ENCODE measurements around the gene ZNF521. TPM values are rescaled to one million over a fixed set of nuclear protein-coding genes. Genes with fewer than 3 reads are reported as not detected.

Gene ZNF521
- total RNA-seq, 1 experiment from 2014 or later, result not detected

DNA sequence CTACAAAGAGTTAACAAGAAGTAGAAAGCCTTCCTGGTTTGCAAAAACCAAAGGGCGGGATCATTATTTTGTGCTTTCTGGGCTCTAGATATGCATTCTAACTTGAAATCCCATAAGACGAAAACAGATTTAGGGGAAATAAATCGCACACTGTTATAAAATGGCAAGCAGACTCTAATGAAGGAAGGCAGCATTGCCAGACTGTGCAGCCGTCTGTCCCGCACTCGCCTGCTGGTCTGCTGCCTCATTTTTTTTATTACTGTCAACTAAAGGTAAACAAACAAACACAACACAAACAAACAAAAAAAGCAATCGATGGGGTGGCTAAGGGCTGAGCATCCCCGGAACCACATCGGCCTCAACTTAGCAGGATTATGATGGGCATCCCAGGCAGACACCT lies 24.4 kb downstream of the ZNF521 start:
- H3K36me3 Mint-ChIP-seq (ENCODE audit: insufficient read depth, unreplicated experiment), result no peaks in the 10 kb centered on the region
- H3K27me3 Mint-ChIP-seq (ENCODE audit: insufficient read depth, unreplicated experiment), result no peaks in the 10 kb centered on the region
- no TSS peak for BruUV-seq (replicated peaks)
- POLR2A ChIA-PET, result no interaction called here
- no peak overlapping the region for H3K4me3 Mint-ChIP-seq (ENCODE audit: unreplicated experiment)
- H3K27ac Mint-ChIP-seq (ENCODE audit: low read depth, unreplicated experiment), result no peak overlapping the region
- H3K9me3 Mint-ChIP-seq (ENCODE audit: unreplicated experiment), result peaks cover 5% of the 10 kb centered on the region
- CTCF ChIA-PET, result no interaction called here
- TF ChIP-seq, protein P1, sequence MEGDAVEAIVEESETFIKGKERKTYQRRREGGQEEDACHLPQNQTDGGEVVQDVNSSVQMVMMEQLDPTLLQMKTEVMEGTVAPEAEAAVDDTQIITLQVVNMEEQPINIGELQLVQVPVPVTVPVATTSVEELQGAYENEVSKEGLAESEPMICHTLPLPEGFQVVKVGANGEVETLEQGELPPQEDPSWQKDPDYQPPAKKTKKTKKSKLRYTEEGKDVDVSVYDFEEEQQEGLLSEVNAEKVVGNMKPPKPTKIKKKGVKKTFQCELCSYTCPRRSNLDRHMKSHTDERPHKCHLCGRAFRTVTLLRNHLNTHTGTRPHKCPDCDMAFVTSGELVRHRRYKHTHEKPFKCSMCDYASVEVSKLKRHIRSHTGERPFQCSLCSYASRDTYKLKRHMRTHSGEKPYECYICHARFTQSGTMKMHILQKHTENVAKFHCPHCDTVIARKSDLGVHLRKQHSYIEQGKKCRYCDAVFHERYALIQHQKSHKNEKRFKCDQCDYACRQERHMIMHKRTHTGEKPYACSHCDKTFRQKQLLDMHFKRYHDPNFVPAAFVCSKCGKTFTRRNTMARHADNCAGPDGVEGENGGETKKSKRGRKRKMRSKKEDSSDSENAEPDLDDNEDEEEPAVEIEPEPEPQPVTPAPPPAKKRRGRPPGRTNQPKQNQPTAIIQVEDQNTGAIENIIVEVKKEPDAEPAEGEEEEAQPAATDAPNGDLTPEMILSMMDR (IDR thresholded peaks at IDR 0.05; ENCODE audit: unreplicated experiment), result no peak
- intact Hi-C loops (cut with micrococcal nuclease), result no loop called here
- no peak for DNase-seq (ENCODE audit: unreplicated experiment)
- no peaks in the 10 kb centered on the region for H3K4me1 Mint-ChIP-seq (ENCODE audit: insufficient read depth, unreplicated experiment)

DNA sequence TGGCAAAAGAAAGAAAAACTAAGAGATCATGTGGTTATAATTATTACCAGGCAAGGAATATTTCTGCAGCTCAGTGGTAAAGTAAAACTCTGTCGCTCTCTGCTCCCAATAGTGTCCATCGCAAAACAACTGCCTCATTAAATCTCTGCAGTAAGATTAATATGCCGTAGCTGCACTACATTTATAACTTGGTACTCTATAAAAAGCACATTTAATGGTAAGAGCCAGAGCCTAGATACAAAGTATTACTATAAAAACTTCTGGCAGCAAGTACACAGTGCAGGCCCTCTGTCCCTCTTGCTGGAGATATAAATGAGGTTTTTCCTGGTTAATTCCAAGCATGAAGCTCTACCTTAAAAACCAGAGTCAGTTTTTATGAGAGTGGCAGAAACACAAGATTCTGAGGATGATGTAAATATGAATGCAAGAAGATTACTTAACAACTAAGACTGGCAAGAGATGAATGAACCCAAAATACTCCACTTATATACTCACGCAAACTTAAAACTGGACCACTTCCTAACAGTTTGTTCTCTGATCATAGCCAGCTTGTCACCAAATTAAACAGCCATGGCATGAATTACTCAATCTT lies 25.5 kb downstream of the ZNF521 start:
- Mint-ChIP-seq H3K36me3 (ENCODE audit: insufficient read depth, unreplicated experiment) (no peaks in the 10 kb centered on the region), H3K27ac (ENCODE audit: low read depth, unreplicated experiment) (no peak overlapping the region), H3K9me3 (ENCODE audit: unreplicated experiment) (peaks cover 15% of the 10 kb centered on the region), H3K27me3 (ENCODE audit: insufficient read depth, unreplicated experiment) (no peaks in the 10 kb centered on the region), H3K4me1 (ENCODE audit: insufficient read depth, unreplicated experiment) (no peaks in the 10 kb centered on the region), H3K4me3 (ENCODE audit: unreplicated experiment) (no peak overlapping the region)
- no TSS peak for BruUV-seq (replicated peaks)
- POLR2A ChIA-PET, result no interaction called here
- CTCF ChIA-PET, result no interaction called here
- no peak for DNase-seq (ENCODE audit: unreplicated experiment)
- TF ChIP-seq, protein P1 (IDR thresholded peaks at IDR 0.05; ENCODE audit: unreplicated experiment), result no peak
- intact Hi-C loops (cut with micrococcal nuclease), result no loop called here

DNA sequence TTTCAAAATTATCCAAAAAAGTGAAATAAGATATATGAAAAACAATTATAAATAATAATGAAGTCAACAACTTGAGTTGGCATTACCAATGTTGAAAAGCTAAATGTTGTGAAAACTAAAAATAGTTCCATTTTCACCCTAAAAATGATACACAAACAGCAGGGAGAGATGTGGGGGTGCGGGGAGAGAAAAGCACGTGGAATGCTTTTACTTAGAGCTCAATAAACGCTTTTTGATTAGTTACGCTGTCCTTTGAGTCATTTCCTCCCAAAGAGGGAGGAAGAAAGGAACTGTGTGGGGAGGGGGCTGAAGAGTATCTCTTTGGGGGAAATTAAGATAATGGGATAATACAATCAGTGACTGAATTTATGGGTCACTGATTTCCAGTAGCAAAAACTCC lies 29.2 kb downstream of the ZNF521 start:
- ChIA-PET CTCF (interaction anchor here (0.6 kb wide), 1 partner anchor 260 kb away, joined by 5 read pairs; no protein-coding TSS in a partner anchor), POLR2A (no interaction called here)
- H3K4me1 Mint-ChIP-seq (ENCODE audit: insufficient read depth, unreplicated experiment), result no peaks in the 10 kb centered on the region
- no TSS peak for BruUV-seq (replicated peaks)
- H3K9me3 Mint-ChIP-seq (ENCODE audit: unreplicated experiment), result peaks cover 19% of the 10 kb centered on the region
- no peaks in the 10 kb centered on the region for H3K27me3 Mint-ChIP-seq (ENCODE audit: insufficient read depth, unreplicated experiment)
- no peak for DNase-seq (ENCODE audit: unreplicated experiment)
- intact Hi-C loops (cut with micrococcal nuclease), result no loop called here
- H3K27ac Mint-ChIP-seq (ENCODE audit: low read depth, unreplicated experiment), result no peak overlapping the region
- H3K36me3 Mint-ChIP-seq (ENCODE audit: insufficient read depth, unreplicated experiment), result no peaks in the 10 kb centered on the region
- TF ChIP-seq, protein P1 (IDR thresholded peaks at IDR 0.05; ENCODE audit: unreplicated experiment), result no peak
- no peak overlapping the region for H3K4me3 Mint-ChIP-seq (ENCODE audit: unreplicated experiment)

DNA sequence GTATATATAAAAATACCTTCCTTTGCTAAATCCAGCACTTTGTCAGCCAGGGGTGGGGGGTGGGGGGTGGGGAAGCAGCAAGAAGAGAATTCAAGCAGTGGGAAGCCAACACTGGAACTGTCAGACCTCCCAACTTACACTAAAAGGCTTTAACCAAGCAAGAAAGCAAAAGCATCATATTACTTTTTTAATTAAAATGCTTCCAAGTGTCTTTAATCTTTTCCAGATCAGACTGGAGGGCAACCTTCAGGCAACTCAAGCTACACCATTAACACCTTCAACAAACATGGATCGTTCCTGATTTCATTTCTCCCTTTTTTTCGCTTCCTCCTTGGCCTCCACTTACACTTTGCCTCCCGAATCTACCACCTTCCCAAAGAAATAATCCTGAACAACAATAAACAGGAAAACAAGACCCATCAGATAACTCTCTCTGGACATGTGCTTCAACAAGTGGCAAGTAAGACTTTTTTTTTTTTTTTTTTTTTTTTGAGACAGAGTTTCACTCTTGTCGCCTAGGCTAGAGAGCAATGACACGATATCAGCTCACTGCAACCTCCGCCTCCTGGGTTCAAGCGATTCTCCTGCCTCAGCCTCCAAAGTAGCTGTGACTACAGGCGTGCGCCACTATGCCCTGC lies 35.5 kb downstream of the ZNF521 start:
- no TSS peak for BruUV-seq (replicated peaks)
- TF ChIP-seq, protein P1 (IDR thresholded peaks at IDR 0.05; ENCODE audit: unreplicated experiment), result no peak
- Mint-ChIP-seq H3K27ac (ENCODE audit: low read depth, unreplicated experiment) (no peak overlapping the region), H3K4me3 (ENCODE audit: unreplicated experiment) (no peak overlapping the region), H3K27me3 (ENCODE audit: insufficient read depth, unreplicated experiment) (no peaks in the 10 kb centered on the region), H3K9me3 (ENCODE audit: unreplicated experiment) (peaks cover 18% of the 10 kb centered on the region), H3K4me1 (ENCODE audit: insufficient read depth, unreplicated experiment) (no peaks in the 10 kb centered on the region), H3K36me3 (ENCODE audit: insufficient read depth, unreplicated experiment) (no peaks in the 10 kb centered on the region)
- CTCF ChIA-PET, result interaction anchor here (0.9 kb wide), 1 partner anchor 211 kb away, joined by 3 read pairs; no protein-coding TSS in a partner anchor
- intact Hi-C loops (cut with micrococcal nuclease), result no loop called here
- POLR2A ChIA-PET, result no interaction called here
- DNase-seq (ENCODE audit: unreplicated experiment), result no peak

Measured in MCF 10A (cell line).